IgD-negative memory B cell (primary cell): ENCODE measurements around the gene TECPR2. TPM values are rescaled to one million over a fixed set of nuclear protein-coding genes. Genes with fewer than 3 reads are reported as not detected.
"Not testable (repeated sequence)": the region's sequence is repeated elsewhere in the genome, so short reads cannot be mapped to it uniquely, and the experiment has no call there.

Source experiments
- H3K27ac Mint-ChIP-seq, 3 donors: one replicate each; pipeline ENCODE4 v1.8.0; 2020 to 2022; ENCODE audit warnings: mild to moderate bottlenecking in 3 of 3, mixed read lengths in 3 of 3, moderate library complexity in 1 of 3
- H3K27me3 Mint-ChIP-seq: one replicate; pipeline ENCODE4 v1.8.0; 2021; ENCODE audit warnings: mixed read lengths
- H3K36me3 Mint-ChIP-seq: one replicate; pipeline ENCODE4 v1.8.0; 2020; ENCODE audit warnings: mild to moderate bottlenecking, mixed read lengths
- H3K4me1 Mint-ChIP-seq, 3 donors: one replicate each; pipeline ENCODE4 v1.8.0; 2020 to 2022; ENCODE audit warnings: mixed read lengths in 3 of 3, mild to moderate bottlenecking in 1 of 3
- H3K4me3 Mint-ChIP-seq, 4 donors: one replicate each; pipeline ENCODE4 v1.8.0; 2020 to 2022; ENCODE audit warnings: mild to moderate bottlenecking in 4 of 4, mixed read lengths in 4 of 4, moderate library complexity in 3 of 4
- H3K9me3 Mint-ChIP-seq, 3 donors: one replicate each; pipeline ENCODE4 v1.8.0; 2020 to 2021; ENCODE audit warnings: mixed read lengths in 3 of 3, mild to moderate bottlenecking in 1 of 3
- polyA plus RNA-seq: library from polyadenylated mRNA; unstranded; fragments of 300-500 nt; fragmentation: Illumina TruSeq; gene quantifications from one replicate; pipeline ENCODE4 v1.2.3, GENCODE V29; 2021

TECPR2 gene
- polyA plus RNA-seq, 1 donor from 2014 or later, result 3.2 TPM

DNA sequence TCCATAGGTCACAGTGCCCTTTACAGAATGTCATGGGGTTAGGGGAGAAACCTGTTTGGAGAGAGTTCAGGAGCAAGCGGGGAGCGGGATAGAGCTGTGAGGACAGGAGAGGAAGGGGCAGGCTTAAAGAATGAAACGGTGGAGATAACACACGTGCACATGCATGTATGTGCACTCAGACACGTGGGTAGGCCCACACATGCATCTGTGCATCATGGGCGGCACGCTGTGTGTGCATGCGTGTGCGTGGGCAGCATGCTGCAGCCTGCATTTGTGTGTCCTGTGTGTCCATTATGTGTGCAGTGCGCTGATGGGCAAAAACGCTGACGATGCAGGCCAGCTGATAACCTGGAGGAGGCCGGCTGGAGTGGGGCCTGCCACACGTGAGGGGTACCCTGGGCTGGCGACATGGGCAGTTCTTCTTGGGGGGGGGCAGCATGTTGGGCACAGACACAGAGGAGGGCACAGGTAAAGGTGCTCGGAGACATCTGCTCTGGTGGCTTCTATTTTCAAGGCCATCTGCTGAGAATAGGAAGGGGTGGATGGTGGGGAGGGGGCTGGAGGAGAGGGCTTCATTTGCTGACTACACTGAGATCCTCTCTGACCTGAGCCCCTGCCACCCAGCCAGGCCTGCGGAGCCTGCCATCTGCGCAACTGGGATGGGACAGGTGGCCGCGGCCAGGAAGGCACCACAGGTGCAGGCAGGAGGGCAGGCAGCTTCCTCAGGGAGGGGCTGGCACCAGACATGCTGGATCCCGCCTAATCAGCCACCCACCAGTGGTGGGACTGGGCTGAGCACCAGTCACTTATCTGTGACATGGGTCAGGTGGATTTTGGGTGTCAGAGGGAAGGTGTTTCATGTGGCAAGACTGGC lies 151.4 kb downstream of the TECPR2 start:
- Mint-ChIP-seq H3K4me3 (peak overlapping the region in 2 of 4 donors; percentile 38 to 54), H3K4me1 (peaks cover 5 to 9% (median 7%) of the 10 kb centered on the region in 3 donors), H3K27me3 (peaks cover 2% of the 10 kb centered on the region), H3K27ac (peak overlapping the region in 1 of 3 donors; percentile 21), H3K9me3 (no peaks in the 10 kb centered on the region), H3K36me3 (no peaks in the 10 kb centered on the region)

DNA sequence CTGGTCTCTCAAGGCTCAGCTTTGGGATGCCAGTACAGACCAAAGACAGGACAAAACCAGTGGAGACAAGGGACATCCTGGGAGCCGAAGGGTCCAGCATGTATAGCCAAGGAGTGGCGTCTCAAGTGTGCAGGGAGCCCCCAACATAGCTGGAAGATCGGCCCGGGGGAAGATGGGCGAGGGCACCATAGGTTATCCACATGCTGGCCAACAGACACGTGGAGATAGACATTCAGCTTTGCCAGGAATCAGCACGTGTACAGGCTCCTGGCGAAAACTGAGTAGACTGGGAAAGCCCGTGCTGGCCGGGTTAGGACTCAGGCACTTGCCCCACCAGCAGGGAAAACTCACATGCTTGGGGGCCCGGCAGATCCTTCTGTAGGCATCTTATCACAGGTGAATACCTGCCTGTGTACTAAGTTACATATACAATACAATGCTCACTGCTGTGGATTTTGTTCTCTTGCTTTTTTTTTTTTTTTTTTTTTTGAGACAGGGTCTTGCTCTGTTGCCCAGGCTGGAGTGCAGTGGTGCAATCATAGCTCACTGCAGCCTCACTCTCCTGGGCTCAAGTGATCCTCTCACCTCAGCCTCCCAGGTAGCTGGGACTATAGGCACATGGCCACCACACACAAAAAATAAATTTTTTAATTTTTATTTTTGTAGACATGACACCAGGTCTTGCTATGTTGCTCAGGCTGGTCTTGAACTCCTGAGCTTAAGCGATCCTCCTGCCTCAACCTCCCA lies 152.4 kb downstream of the TECPR2 start:
- Mint-ChIP-seq H3K4me3 (peak overlapping the region in 2 of 4 donors; percentile 32 to 54), H3K36me3 (no peaks in the 10 kb centered on the region), H3K9me3 (no peaks in the 10 kb centered on the region), H3K4me1 (peaks cover 5 to 8% (median 7%) of the 10 kb centered on the region in 3 donors), H3K27ac (peak overlapping the region in 1 of 3 donors; percentile 21), H3K27me3 (peaks cover 2% of the 10 kb centered on the region)

DNA sequence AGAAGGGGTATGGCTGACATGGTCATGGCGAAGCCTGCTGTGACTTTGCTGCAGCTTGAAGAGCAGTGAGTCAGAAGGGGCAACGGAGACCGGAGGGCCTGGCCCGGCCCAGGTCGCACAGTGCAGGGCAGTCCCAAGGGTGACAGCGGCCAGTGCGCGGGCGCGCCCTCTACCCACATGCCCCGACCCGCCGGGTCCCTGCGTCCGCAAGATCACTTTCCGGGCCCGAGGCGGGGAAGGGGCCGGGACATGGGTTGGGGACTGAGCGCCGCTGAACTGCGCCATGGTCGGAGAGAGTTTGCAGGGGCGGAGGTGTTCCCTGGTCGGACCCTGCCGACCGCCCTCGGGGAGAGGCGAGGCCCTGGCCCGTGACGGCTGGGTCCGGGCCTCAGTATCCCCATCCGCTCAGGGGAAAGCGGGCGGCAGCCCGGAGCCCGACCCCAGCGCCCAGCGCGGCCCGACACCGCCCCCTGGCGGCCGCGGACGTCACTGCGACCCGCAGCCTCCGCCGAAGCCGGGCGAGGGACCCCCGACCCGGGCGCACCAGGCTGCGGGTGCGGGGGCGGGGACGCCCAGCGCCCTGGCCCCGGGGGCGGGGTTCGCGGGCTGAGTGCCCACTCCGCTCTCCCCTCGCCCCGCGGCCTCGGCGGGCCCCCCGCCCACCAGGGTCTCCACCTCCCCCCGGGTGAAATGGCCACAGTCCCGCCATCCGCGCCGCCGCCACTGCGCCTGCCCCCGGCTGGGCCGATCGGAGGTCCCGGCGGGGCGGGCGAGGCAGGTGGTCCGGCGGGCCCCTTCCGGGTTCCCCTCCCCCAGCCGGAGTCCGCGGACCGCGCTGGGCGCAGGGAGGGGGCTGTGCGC lies 154.0 kb downstream of the TECPR2 start:
- Mint-ChIP-seq H3K36me3 (no peaks in the 10 kb centered on the region), H3K27ac (peak overlapping the region in 2 of 3 donors; percentile 46 to 94), H3K27me3 (peaks cover 2% of the 10 kb centered on the region), H3K9me3 (no peaks in the 10 kb centered on the region), H3K4me3 (peak overlapping the region; percentile 82 to 94 (median 91)), H3K4me1 (peaks cover 3 to 4% (median 3%) of the 10 kb centered on the region in 3 donors)

- no peaks in the 10 kb centered on the region for H3K36me3 Mint-ChIP-seq
- H3K27ac Mint-ChIP-seq, result peak overlapping the region in 2 of 3 donors; percentile 27 to 42
- H3K27me3 Mint-ChIP-seq, result peaks cover 2% of the 10 kb centered on the region
- peaks cover 3 to 4% (median 3%) of the 10 kb centered on the region in 3 donors for H3K4me1 Mint-ChIP-seq
- peak overlapping the region; percentile 81 to 93 (median 90) for H3K4me3 Mint-ChIP-seq
- no peaks in the 10 kb centered on the region for H3K9me3 Mint-ChIP-seq
Measured at GRCh38 chr14:102517392-102518062, 154.8 kb downstream of the TECPR2 start.

DNA sequence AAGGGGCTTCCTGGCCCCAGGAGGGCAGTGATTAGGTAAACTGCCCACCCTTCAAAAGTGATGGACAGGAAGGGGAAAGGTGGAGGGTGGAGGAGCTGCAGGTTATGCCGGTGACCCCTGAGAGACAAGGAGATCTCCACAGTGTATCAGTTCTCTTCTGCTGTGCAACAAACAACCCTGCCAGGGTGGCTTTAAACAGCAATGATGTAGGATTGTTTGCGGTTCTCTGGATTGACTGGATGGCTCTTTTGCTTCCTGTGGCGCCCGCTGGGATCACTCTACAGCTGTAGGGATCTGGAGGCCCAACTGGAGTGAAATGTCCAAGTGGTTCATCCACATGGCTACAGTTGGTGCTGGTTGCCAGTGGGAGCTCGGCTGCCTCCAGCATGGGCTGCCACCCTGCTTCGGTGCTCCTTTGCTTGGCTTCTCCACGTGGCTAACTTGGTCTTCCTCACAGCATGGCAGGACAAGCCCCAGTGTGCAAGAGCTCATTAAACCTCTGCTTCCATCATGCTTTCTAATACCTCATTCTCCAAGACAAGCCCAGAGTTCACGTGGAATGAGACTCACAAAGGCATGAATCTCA lies 155.4 kb downstream of the TECPR2 start:
- Mint-ChIP-seq H3K4me3 (peak overlapping the region; percentile 45 to 93 (median 84)), H3K27ac (peak overlapping the region; percentile 42 to 80 (median 47)), H3K36me3 (no peaks in the 10 kb centered on the region), H3K9me3 (no peaks in the 10 kb centered on the region), H3K4me1 (peaks cover 4 to 6% (median 6%) of the 10 kb centered on the region in 3 donors), H3K27me3 (peaks cover 2% of the 10 kb centered on the region)

DNA sequence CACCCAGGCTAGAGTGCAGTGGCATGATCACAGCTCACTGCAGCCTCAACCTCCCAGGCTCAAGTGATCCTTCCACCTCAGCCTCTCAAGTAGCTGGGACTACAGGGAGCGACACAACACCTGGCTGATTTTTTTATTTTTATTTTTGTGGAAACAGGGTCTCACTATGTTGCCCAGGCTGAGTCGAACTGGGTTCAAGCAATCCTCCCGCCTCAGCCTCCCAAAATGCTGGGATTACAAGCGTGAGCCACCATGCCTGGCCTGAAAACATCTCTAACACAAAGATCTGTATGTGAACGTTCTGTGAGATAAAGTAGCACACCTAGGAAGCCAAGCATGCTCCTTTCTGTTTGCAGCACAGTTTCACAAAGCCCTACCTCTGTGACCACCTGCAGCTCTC lies 157.0 kb downstream of the TECPR2 start:
- H3K27ac Mint-ChIP-seq, H3K9me3 Mint-ChIP-seq, H3K27me3 Mint-ChIP-seq, H3K36me3 Mint-ChIP-seq: not testable (repeated sequence)
- H3K4me1 Mint-ChIP-seq, result peaks cover 6 to 12% (median 10%) of the 10 kb centered on the region in 3 donors
- peak overlapping the region in 1 of 4 donors; percentile 52 for H3K4me3 Mint-ChIP-seq

GRCh38 chr14:102523200-102523568 lies 160.4 kb downstream of the TECPR2 start:
- Mint-ChIP-seq H3K36me3 (no peaks in the 10 kb centered on the region), H3K9me3 (no peaks in the 10 kb centered on the region), H3K4me3 (peak overlapping the region; percentile 9 to 83 (median 75)), H3K27me3 (no peaks in the 10 kb centered on the region), H3K27ac (peak overlapping the region in 1 of 3 donors; percentile 73), H3K4me1 (peaks cover 11 to 25% (median 20%) of the 10 kb centered on the region in 3 donors)

DNA sequence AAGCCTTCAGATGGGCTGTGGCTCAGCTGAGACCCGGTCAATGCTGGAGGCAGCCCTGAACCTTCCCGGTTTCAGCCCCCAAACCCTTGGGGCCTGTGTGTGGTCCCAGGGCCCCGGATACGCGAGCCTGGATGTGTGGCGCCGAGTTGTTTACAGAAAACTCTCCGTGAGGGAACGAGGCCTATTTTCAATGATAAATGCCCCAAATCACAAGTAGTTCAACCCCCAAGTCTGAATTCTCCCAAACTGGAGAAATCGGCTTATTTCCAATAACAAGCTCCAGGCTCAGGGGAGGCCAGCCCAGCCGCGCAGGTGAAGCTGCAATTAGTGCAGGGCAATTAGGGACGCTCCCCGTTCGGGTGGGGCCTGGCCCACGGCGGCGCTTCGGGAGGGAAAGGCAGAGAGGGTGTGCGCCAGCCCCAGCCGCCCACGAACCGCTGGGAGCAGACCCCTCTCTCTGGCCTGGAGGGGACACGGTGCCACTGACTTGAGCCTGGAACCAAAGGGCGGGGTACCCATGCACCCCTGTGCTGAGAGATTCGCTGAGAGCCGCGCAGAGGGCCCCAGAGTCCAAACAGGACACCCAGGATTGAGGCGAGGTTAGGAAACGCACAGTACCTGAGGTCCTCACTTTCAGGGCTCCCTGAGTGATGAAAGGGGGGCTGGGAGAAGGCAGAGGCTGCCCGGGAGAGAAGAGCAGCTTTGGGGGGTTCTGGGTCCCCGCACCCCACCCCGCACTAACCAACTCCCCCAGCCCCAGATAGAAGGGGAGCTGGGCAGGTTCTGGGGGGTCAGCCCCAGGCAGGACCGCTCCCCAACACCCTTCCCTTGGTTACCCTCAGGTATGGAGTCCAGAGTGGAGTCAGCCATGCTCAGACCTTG lies 161.1 kb downstream of the TECPR2 start:
- Mint-ChIP-seq H3K27ac (peak overlapping the region in 1 of 3 donors; percentile 73), H3K36me3 (no peaks in the 10 kb centered on the region), H3K4me1 (peaks cover 11 to 25% (median 20%) of the 10 kb centered on the region in 3 donors), H3K27me3 (no peaks in the 10 kb centered on the region), H3K9me3 (no peaks in the 10 kb centered on the region), H3K4me3 (peak overlapping the region; percentile 46 to 83 (median 68))

- Mint-ChIP-seq H3K27ac (peak overlapping the region; percentile 66 to 91 (median 87)), H3K4me3 (peak overlapping the region; percentile 83 to 98 (median 90)), H3K36me3 (no peaks in the 10 kb centered on the region), H3K9me3 (no peaks in the 10 kb centered on the region), H3K4me1 (peaks cover 11 to 25% (median 20%) of the 10 kb centered on the region in 3 donors), H3K27me3 (no peaks in the 10 kb centered on the region)
Measured at GRCh38 chr14:102524451-102525218, 161.9 kb downstream of the TECPR2 start.

DNA sequence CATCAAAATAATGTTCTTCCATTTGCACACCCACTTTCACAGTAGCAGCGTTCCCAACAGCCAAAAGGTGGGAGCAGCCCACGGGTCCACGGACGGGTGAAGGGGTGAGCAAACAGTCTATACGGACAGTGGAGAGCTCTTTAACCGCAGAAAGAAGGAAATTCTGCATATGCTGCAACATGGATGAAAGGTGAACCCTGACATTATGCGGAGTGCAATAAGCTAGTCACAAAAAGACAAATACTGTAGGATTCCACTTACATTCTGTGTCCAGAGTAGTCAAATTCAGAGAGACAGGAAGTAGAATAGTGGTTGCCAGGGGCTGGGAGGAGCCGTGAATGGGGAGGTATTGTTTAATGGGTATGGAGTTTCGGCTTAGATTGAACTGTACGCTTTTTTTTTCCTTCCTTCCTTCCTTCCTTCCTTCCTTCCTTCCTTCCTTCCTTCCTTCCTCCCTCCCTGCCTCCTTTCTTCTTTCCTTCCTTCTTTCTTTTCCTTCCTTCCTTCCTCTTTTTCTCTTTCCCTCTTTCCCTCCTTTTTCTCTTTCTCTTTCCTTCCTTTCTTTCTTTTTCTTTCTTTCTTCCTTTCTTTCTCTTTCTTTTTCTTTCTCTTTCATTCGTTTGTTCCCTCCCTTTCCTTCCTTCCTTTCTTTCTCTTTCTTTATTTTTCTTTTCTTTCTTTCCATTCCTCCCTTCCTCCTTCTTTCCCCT lies 162.6 kb downstream of the TECPR2 start:
- Mint-ChIP-seq H3K27me3 (no peaks in the 10 kb centered on the region), H3K9me3 (no peaks in the 10 kb centered on the region), H3K4me1 (peaks cover 11 to 26% (median 22%) of the 10 kb centered on the region in 3 donors), H3K36me3 (no peaks in the 10 kb centered on the region), H3K4me3 (peak overlapping the region; percentile 83 to 98 (median 90)), H3K27ac (peak overlapping the region; percentile 66 to 91 (median 87))

DNA sequence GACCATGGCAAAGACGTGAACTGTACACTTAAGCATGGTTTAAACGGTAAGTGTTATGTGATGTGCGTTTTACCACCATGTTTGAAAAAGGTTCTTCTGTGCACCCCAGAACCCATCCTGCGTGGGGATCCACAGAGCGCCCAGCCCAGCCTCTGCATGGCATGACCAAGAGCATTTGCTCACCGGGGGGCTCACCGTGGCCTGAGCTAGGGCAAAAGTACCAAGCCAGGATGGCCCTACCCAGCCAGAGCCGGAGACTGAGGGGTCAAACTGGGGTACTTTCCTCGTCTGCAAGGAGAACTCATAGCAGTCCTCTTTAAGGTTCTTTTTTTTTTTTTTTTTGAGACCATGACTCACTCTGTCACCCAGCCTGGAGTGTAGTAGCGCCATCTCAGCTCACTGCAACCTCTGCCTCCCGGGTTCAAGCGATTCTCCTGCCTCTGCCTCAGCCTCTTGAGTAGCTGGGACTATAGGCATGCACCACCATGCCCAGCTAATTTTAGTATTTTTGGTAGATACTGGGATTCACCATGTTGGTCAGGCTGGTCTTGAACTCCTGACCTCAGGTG lies 163.3 kb downstream of the TECPR2 start:
- peak overlapping the region; percentile 66 to 91 (median 81) for H3K27ac Mint-ChIP-seq
- H3K4me1 Mint-ChIP-seq, result peaks cover 16 to 29% (median 26%) of the 10 kb centered on the region in 3 donors
- no peaks in the 10 kb centered on the region for H3K36me3 Mint-ChIP-seq
- H3K27me3 Mint-ChIP-seq, result no peaks in the 10 kb centered on the region
- H3K9me3 Mint-ChIP-seq, result no peaks in the 10 kb centered on the region
- peak overlapping the region; percentile 83 to 98 (median 90) for H3K4me3 Mint-ChIP-seq
